ENCODE results near the gene WBP2NL. TPM values are rescaled to one million over a fixed set of nuclear protein-coding genes. Genes with fewer than 3 reads are reported as not detected.

Gene WBP2NL
- total and polyA plus RNA-seq, 4 donors: 0.12 to 0.50 (median 0.25) TPM

GRCh38 chr22:42000466-42000865, 1.9 kb downstream of the WBP2NL start (continued):
- TF ChIP-seq, protein P1, sequence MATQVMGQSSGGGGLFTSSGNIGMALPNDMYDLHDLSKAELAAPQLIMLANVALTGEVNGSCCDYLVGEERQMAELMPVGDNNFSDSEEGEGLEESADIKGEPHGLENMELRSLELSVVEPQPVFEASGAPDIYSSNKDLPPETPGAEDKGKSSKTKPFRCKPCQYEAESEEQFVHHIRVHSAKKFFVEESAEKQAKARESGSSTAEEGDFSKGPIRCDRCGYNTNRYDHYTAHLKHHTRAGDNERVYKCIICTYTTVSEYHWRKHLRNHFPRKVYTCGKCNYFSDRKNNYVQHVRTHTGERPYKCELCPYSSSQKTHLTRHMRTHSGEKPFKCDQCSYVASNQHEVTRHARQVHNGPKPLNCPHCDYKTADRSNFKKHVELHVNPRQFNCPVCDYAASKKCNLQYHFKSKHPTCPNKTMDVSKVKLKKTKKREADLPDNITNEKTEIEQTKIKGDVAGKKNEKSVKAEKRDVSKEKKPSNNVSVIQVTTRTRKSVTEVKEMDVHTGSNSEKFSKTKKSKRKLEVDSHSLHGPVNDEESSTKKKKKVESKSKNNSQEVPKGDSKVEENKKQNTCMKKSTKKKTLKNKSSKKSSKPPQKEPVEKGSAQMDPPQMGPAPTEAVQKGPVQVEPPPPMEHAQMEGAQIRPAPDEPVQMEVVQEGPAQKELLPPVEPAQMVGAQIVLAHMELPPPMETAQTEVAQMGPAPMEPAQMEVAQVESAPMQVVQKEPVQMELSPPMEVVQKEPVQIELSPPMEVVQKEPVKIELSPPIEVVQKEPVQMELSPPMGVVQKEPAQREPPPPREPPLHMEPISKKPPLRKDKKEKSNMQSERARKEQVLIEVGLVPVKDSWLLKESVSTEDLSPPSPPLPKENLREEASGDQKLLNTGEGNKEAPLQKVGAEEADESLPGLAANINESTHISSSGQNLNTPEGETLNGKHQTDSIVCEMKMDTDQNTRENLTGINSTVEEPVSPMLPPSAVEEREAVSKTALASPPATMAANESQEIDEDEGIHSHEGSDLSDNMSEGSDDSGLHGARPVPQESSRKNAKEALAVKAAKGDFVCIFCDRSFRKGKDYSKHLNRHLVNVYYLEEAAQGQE (IDR thresholded peaks at IDR 0.05): no peak
- TF ChIP-seq NR2F2 (IDR thresholded peaks at IDR 0.05) (no peak), FOXA1 (IDR thresholded peaks at IDR 0.05) (no peak), RAD21 (IDR thresholded peaks at IDR 0.05) (no peak), GABPA (IDR thresholded peaks at IDR 0.05 in 1 of 2, conservative IDR thresholded peaks at IDR 0.05 in 1 of 2) (no peak), EGR1 (IDR thresholded peaks at IDR 0.05; ENCODE audit: low read depth in 2 of 2) (no peak), HNF4A (conservative IDR thresholded peaks at IDR 0.05) (no peak), HNF4G (IDR thresholded peaks at IDR 0.05) (no peak), TAF1 (conservative IDR thresholded peaks at IDR 0.05) (no peak)

GRCh38 chr22:42001121-42001520, 2.5 kb downstream of the WBP2NL start:
- TF ChIP-seq MAX (IDR thresholded peaks at IDR 0.05): no peak
- no peak for TF ChIP-seq SP1 (IDR thresholded peaks at IDR 0.05)
- no peak for TF ChIP-seq FOXA1 (IDR thresholded peaks at IDR 0.05)
- TF ChIP-seq, protein P2, sequence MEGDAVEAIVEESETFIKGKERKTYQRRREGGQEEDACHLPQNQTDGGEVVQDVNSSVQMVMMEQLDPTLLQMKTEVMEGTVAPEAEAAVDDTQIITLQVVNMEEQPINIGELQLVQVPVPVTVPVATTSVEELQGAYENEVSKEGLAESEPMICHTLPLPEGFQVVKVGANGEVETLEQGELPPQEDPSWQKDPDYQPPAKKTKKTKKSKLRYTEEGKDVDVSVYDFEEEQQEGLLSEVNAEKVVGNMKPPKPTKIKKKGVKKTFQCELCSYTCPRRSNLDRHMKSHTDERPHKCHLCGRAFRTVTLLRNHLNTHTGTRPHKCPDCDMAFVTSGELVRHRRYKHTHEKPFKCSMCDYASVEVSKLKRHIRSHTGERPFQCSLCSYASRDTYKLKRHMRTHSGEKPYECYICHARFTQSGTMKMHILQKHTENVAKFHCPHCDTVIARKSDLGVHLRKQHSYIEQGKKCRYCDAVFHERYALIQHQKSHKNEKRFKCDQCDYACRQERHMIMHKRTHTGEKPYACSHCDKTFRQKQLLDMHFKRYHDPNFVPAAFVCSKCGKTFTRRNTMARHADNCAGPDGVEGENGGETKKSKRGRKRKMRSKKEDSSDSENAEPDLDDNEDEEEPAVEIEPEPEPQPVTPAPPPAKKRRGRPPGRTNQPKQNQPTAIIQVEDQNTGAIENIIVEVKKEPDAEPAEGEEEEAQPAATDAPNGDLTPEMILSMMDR (IDR thresholded peaks at IDR 0.05; ENCODE audit: low read depth, low read length, missing input control): no peak
- TF ChIP-seq, protein P1 (IDR thresholded peaks at IDR 0.05): no peak
- no peak for TF ChIP-seq NR2F2 (IDR thresholded peaks at IDR 0.05)
- 80% methylated on average over 8 of the region's 8 CpGs for WGBS
- Histone ChIP-seq H3K36me3 (ENCODE audit: control insufficient read depth in 4 of 4, insufficient read depth in 3 of 4, low read depth in 1 of 4, low read length in 3 of 4) (peaks cover 0 to 1% (median 0%) of the 10 kb centered on the region in 4 donors), H3K27me3 (ENCODE audit: control insufficient read depth in 4 of 4, insufficient read depth in 4 of 4, low read length in 3 of 4) (no peaks in the 10 kb centered on the region), H3K9ac (ENCODE audit: low read depth in 1 of 2, low read length in 2 of 2) (no peak overlapping the region), H3K4me3 (ENCODE audit: low read depth in 1 of 3, low read length in 3 of 3) (no peak overlapping the region), H3K27ac (ENCODE audit: low read depth in 1 of 2, low read length in 2 of 2) (no peak overlapping the region), H3K9me3 (ENCODE audit: control insufficient read depth in 4 of 4, low read length in 3 of 4) (no peaks in the 10 kb centered on the region), H3K4me1 (ENCODE audit: control insufficient read depth in 4 of 4, insufficient read depth in 4 of 4, low read length in 3 of 4) (peaks cover 3 to 9% (median 7%) of the 10 kb centered on the region in 4 donors)
- no peak for DNase-seq (ENCODE audit: low spot score)

Measured in liver (tissue), 9 donors.